Loucy (cell line): Measurements from ENCODE around the gene PUM1.

Source experiments
- EZH2phosphoT487 ChIP-seq: fragments of 200-600 bp; IDR thresholded peaks from 2 replicates; pipeline ENCODE4 v1.6.1; 2018; ENCODE audit warnings: antibody characterized with exemption, mild to moderate bottlenecking, moderate library complexity, borderline replicate concordance
- TF ChIP-seq, protein P1 (sequence below): fragments of 200-600 bp; sonication (generic); conservative IDR thresholded peaks from 2 replicates; pipeline ENCODE4 v1.5.1; 2014; ENCODE audit warnings: mild to moderate bottlenecking, antibody characterized with exemption, low read length

DNA sequence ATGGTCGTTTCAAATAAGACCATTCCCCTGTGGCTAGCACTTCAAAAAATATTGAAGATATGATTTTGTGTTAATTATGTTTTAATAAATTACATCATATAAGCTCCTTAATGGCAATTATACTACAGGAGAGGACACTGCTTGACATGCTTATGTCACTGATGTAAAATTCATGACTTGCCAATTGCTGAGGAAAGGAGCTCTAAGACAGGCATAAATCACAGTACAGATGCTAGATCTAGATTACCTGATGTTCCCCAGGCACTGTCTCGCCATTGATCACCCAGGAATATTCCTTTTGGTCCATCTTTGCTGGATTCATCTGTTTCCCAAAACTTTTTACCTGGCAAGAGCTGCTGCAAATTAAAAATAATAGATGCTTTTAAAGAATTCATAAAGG lies 58.8 kb downstream of the PUM1 start:
- TF ChIP-seq, protein P1, sequence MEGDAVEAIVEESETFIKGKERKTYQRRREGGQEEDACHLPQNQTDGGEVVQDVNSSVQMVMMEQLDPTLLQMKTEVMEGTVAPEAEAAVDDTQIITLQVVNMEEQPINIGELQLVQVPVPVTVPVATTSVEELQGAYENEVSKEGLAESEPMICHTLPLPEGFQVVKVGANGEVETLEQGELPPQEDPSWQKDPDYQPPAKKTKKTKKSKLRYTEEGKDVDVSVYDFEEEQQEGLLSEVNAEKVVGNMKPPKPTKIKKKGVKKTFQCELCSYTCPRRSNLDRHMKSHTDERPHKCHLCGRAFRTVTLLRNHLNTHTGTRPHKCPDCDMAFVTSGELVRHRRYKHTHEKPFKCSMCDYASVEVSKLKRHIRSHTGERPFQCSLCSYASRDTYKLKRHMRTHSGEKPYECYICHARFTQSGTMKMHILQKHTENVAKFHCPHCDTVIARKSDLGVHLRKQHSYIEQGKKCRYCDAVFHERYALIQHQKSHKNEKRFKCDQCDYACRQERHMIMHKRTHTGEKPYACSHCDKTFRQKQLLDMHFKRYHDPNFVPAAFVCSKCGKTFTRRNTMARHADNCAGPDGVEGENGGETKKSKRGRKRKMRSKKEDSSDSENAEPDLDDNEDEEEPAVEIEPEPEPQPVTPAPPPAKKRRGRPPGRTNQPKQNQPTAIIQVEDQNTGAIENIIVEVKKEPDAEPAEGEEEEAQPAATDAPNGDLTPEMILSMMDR, result no peak
- TF ChIP-seq EZH2phosphoT487, result no peak
